H1 (cell line): ENCODE measurements around the gene PRICKLE2. TPM values are rescaled to one million over a fixed set of nuclear protein-coding genes. Genes with fewer than 3 reads are reported as not detected.

Experiments
- CTCF ChIA-PET: fragments of 300-600 bp; sonication (Branson Sonifier 250); formaldehyde crosslinking; loops from one replicate; lab custom pipeline; 2021; ENCODE audit not compliant: partially characterized antibody; lab: Charles Lee
- POLR2A ChIA-PET: fragments of 300-600 bp; sonication (Branson Sonifier 250); formaldehyde crosslinking; loops from one replicate; lab custom pipeline; 2021; ENCODE audit warnings: inconsistent platforms; ENCODE audit not compliant: partially characterized antibody; lab: Charles Lee
- DNase-seq, 2 experiments: peaks; one replicate each; pipeline versions ENCODE4 v3.0.0 to v3.0.0-alpha.2; 2010 to 2022; ENCODE audit warnings: low spot score in 2 of 2, low read depth in 1 of 2, mixed read lengths in 1 of 2
- FAIRE-seq: peaks from 2 replicates; lab custom pipeline; 2011; peaks lifted over from hg19 to GRCh38; lab: Jason Lieb, UNC
- H2AFZ ChIP-seq: 2 replicates; pipeline ENCODE4 v1.8.1; 2012; ENCODE audit warnings: low read length, inconsistent platforms
- H2AK5ac ChIP-seq: 2 replicates; pipeline ENCODE4 v1.6.1; 2013; ENCODE audit warnings: low read depth, low read length
- H2BK120ac ChIP-seq: replicated peaks from 2 replicates; pipeline ENCODE3; 2013; ENCODE audit warnings: low read depth, low read length, inconsistent platforms
- H2BK12ac ChIP-seq: 2 replicates; pipeline ENCODE4 v1.6.1; 2013; ENCODE audit warnings: low read depth, low read length
- H2BK15ac ChIP-seq: 2 replicates; pipeline ENCODE4 v1.6.1; 2013; ENCODE audit warnings: low read length
- H2BK20ac ChIP-seq: 2 replicates; pipeline ENCODE4 v1.6.1; 2013; ENCODE audit warnings: low read length
- H2BK5ac ChIP-seq: 2 replicates; pipeline ENCODE4 v1.6.1; 2013; ENCODE audit warnings: low read depth, low read length
- H3K14ac ChIP-seq: 2 replicates; pipeline ENCODE4 v1.6.1; 2013; ENCODE audit warnings: inconsistent platforms; ENCODE audit not compliant: insufficient read length
- H3K18ac ChIP-seq: 2 replicates; pipeline ENCODE4 v1.6.1; 2013; ENCODE audit warnings: low read length; ENCODE audit errors: extremely low read depth
- H3K23ac ChIP-seq: 2 replicates; pipeline ENCODE4 v1.6.1; 2013; ENCODE audit warnings: inconsistent platforms; ENCODE audit not compliant: insufficient read length
- H3K23me2 ChIP-seq: 2 replicates; pipeline ENCODE4 v1.6.1; 2013; ENCODE audit warnings: low read depth, low read length
- H3K27ac ChIP-seq: 2 replicates; pipeline ENCODE4 v1.6.1; 2011; ENCODE audit warnings: low read depth, low read length, inconsistent platforms
- H3K27me3 ChIP-seq, 4 experiments: replicated peaks in 1 of 4; 1 replicate in 1 of 4; 2 replicates in 3 of 4; pipeline versions ENCODE4 v1.6.1 to v1.8.1; 2011 to 2013; ENCODE audit warnings: low read length in 3 of 4, mild to moderate bottlenecking in 3 of 4, inconsistent platforms in 2 of 4, mixed read lengths in 2 of 4, moderate library complexity in 1 of 4; ENCODE audit not compliant: control insufficient read depth in 3 of 4, insufficient read depth in 3 of 4; ENCODE audit errors: extremely low read depth in 1 of 4
- H3K36me3 ChIP-seq, 4 experiments: 2 replicates each; pipeline versions ENCODE4 v1.6.1 to v1.8.1; 2011 to 2013; ENCODE audit warnings: mild to moderate bottlenecking in 4 of 4, low read length in 3 of 4, moderate library complexity in 2 of 4, control low read depth in 1 of 4, inconsistent platforms in 1 of 4; ENCODE audit not compliant: insufficient read depth in 4 of 4, control insufficient read depth in 2 of 4
- H3K4ac ChIP-seq: replicated peaks from 2 replicates; pipeline ENCODE3; 2013; ENCODE audit warnings: low read length, low read depth, mixed read lengths, inconsistent platforms; ENCODE audit not compliant: insufficient read length
- H3K4me1 ChIP-seq, 4 experiments: replicated peaks in 1 of 4; 1 replicate in 1 of 4; 2 replicates in 3 of 4; pipeline versions ENCODE4 v1.6.1 to v1.8.1; 2011 to 2013; ENCODE audit warnings: low read length in 3 of 4, inconsistent platforms in 2 of 4, mixed read lengths in 1 of 4; ENCODE audit not compliant: insufficient read depth in 4 of 4, control insufficient read depth in 3 of 4
- H3K4me2 ChIP-seq, 2 experiments: 2 replicates each; pipeline versions ENCODE4 v1.6.1 to v1.8.1; 2011 to 2013; ENCODE audit warnings: low read depth in 2 of 2, low read length in 2 of 2, control low read depth in 1 of 2, inconsistent platforms in 1 of 2, mild to moderate bottlenecking in 1 of 2; ENCODE audit not compliant: insufficient read depth in 1 of 2
- H3K4me3 ChIP-seq, 4 experiments: fragments of 200-600, 300-600 bp in 1 of 4; sonication (generic), shearing (Covaris generic), sonication (Bioruptor Twin) in 1 of 4; 2 replicates each; pipeline versions ENCODE4 v1.5.1 to v1.8.1; 2011 to 2016; ENCODE audit warnings: low read length in 4 of 4, low read depth in 3 of 4, control low read depth in 2 of 4, inconsistent platforms in 2 of 4, mild to moderate bottlenecking in 2 of 4, mixed read lengths in 1 of 4, moderate library complexity in 1 of 4; ENCODE audit not compliant: insufficient read depth in 2 of 4; ENCODE audit errors: extremely low read depth in 1 of 4
- H3K56ac ChIP-seq: replicated peaks from 2 replicates; pipeline ENCODE3; 2013; ENCODE audit warnings: low read depth, mild to moderate bottlenecking, mixed read lengths, low read length, inconsistent platforms; ENCODE audit not compliant: insufficient read length
- H3K79me1 ChIP-seq: 2 replicates; pipeline ENCODE4 v1.6.1; 2013; ENCODE audit warnings: low read depth, low read length, control low read depth
- H3K79me2 ChIP-seq, 2 experiments: 2 replicates each; pipeline versions ENCODE4 v1.6.1 to v1.8.1; 2012 to 2013; ENCODE audit warnings: low read length in 2 of 2, mild to moderate bottlenecking in 2 of 2, inconsistent platforms in 1 of 2; ENCODE audit not compliant: insufficient read depth in 2 of 2, control insufficient read depth in 1 of 2
- H3K9ac ChIP-seq, 4 experiments: replicated peaks in 1 of 4; 1 replicate in 1 of 4; 2 replicates in 3 of 4; pipeline versions ENCODE4 v1.6.1 to v1.8.1; 2011 to 2013; ENCODE audit warnings: low read depth in 3 of 4, low read length in 3 of 4, control low read depth in 2 of 4, mild to moderate bottlenecking in 2 of 4, moderate library complexity in 2 of 4, inconsistent platforms in 1 of 4; ENCODE audit errors: extremely low read depth in 1 of 4
- H3K9me3 ChIP-seq, 2 experiments: 2 replicates each; pipeline versions ENCODE4 v1.6.1 to v1.8.1; 2012 to 2013; ENCODE audit warnings: mild to moderate bottlenecking in 2 of 2, moderate library complexity in 2 of 2, control low read depth in 1 of 2, inconsistent platforms in 1 of 2, low read depth in 1 of 2, low read length in 1 of 2, mixed read lengths in 1 of 2; ENCODE audit not compliant: insufficient read depth in 2 of 2
- H4K20me1 ChIP-seq, 2 experiments: replicated peaks in 1 of 2; 2 replicates each; pipeline versions ENCODE3 to v1.8.1; 2011 to 2013; ENCODE audit warnings: inconsistent platforms in 2 of 2, low read length in 2 of 2, mild to moderate bottlenecking in 1 of 2; ENCODE audit not compliant: insufficient read depth in 2 of 2, control insufficient read depth in 1 of 2
- H4K5ac ChIP-seq: 2 replicates; pipeline ENCODE4 v1.6.1; 2013; ENCODE audit warnings: low read length, low read depth, mixed read lengths, inconsistent platforms; ENCODE audit not compliant: insufficient read length
- H4K8ac ChIP-seq: 2 replicates; pipeline ENCODE4 v1.8.0; 2013; ENCODE audit warnings: mild to moderate bottlenecking, moderate library complexity, low read length, inconsistent platforms; ENCODE audit not compliant: insufficient read depth; ENCODE audit errors: extremely low read depth
- H4K91ac ChIP-seq: replicated peaks from 2 replicates; pipeline ENCODE3; 2013; ENCODE audit warnings: low read length, mixed read lengths, inconsistent platforms; ENCODE audit not compliant: insufficient read length
- CHD1 ChIP-seq: IDR thresholded peaks from 2 replicates; pipeline ENCODE4 v1.6.1; 2012; ENCODE audit warnings: low read depth, low read length, improper control_type of control experiment
- POLR2AphosphoS5 ChIP-seq: IDR thresholded peaks from 2 replicates; pipeline ENCODE4 v1.6.1; 2011; ENCODE audit warnings: low read depth, low read length
- SIN3A ChIP-seq, 2 experiments: IDR thresholded peaks in 1 of 2; conservative IDR thresholded peaks in 1 of 2; 2 replicates each; pipeline ENCODE4 v1.6.1; 2011 to 2012; ENCODE audit warnings: low read length in 2 of 2, improper control_type of control experiment in 1 of 2, low read depth in 1 of 2, mild to moderate bottlenecking in 1 of 2
- SIRT6 ChIP-seq: IDR thresholded peaks from one replicate; pipeline ENCODE4 v1.7.1; 2012; ENCODE audit warnings: low read length, inconsistent platforms
- WGBS, 2 experiments: shearing (Covaris generic) in 1 of 2; methylation state at CpG; one replicate each; pipeline versions ENCODE4 v1.1.6 to v1.1.7; 2013 to 2015; ENCODE audit warnings: low lambda C conversion rate in 2 of 2, mixed read lengths in 2 of 2, inconsistent platforms in 1 of 2, low coverage in 1 of 2, missing lambda C conversion rate in 1 of 2; ENCODE audit not compliant: insufficient replicate concordance in 2 of 2, insufficient coverage in 1 of 2, insufficient read length in 1 of 2; ENCODE audit errors: extremely low coverage in 1 of 2, missing lambda C conversion rate in 1 of 2; 5-methylcytosine and 5-hydroxymethylcytosine counted together
- polyA plus RNA-seq, 7 experiments: library from polyadenylated mRNA; depleted of rRNA in 3 of 7; stranded (reverse) in 5 of 7; unstranded in 2 of 7; fragments of >200 nt in 5 of 7; fragments of 200-250 nt in 2 of 7; gene quantifications; 1 replicate in 5 of 7; 2 replicates in 1 of 7; 4 replicates in 1 of 7; pipeline versions ENCODE4 v1.2.1 to v1.2.3, GENCODE V29; 2011 to 2013; ENCODE audit warnings: missing spikeins in 2 of 7, mixed read lengths in 2 of 7
- total RNA-seq: library from RNA; stranded (reverse); fragmentation: NEBNext Ultra II Directional; extraction: Animal tissue kit (Norgen Biotek cat#: 25700); gene quantifications from 2 replicates; pipeline ENCODE4 v1.2.1, GENCODE V29; 2021

PRICKLE2 gene
- total and polyA plus RNA-seq, 2 of the 8 experiments (the other 6 are each of a cell fraction or from before 2014, with no cell fraction given) = 2.9 to 8.0 TPM

GRCh38 chr3:64251019-64251418 is 25.8 kb upstream of the PRICKLE2 start:
- H3K23ac ChIP-seq = no peak overlapping the region
- H3K4ac ChIP-seq = no peak overlapping the region
- H2BK12ac ChIP-seq = no peak overlapping the region
- no peaks in the 10 kb centered on the region for H3K36me3 ChIP-seq
- H3K56ac ChIP-seq = no peak overlapping the region
- H3K27ac ChIP-seq = no peak overlapping the region
- no peak overlapping the region for H3K18ac ChIP-seq
- H2AFZ ChIP-seq = no peak overlapping the region
- TF ChIP-seq CHD1 = no peak
- TF ChIP-seq SIRT6 = no peak
- TF ChIP-seq POLR2AphosphoS5 = no peak
- TF ChIP-seq SIN3A (conservative IDR thresholded peaks at IDR 0.05 in 1 of 2, IDR thresholded peaks at IDR 0.05 in 1 of 2; ENCODE audit: low read depth in 1 of 2, low read length in 2 of 2) = no peak
- H3K4me1 ChIP-seq = no peaks in the 10 kb centered on the region; a peak in 2 of 7 replicates
- no peak overlapping the region for H2AK5ac ChIP-seq
- H3K9me3 ChIP-seq = no peaks in the 10 kb centered on the region
- DNase-seq (no peak), FAIRE-seq (no peak)
- no peaks in the 10 kb centered on the region for H4K20me1 ChIP-seq
- H4K5ac ChIP-seq = no peak overlapping the region
- no peak overlapping the region for H2BK120ac ChIP-seq
- H3K4me3 ChIP-seq = no peak overlapping the region
- H3K4me2 ChIP-seq = no peak overlapping the region
- H3K14ac ChIP-seq = no peak overlapping the region
- POLR2A ChIA-PET = no interaction called here
- 94% methylated on average over 3 of the region's 3 CpGs; no CpG with 5 or more reads in 1 of the 2 experiments for WGBS, 2 experiments
- H2BK15ac ChIP-seq = no peak overlapping the region
- H3K9ac ChIP-seq = no peak overlapping the region
- H3K79me1 ChIP-seq = no peaks in the 10 kb centered on the region
- no peak overlapping the region for H4K91ac ChIP-seq
- no peak overlapping the region for H2BK20ac ChIP-seq
- no peak overlapping the region for H4K8ac ChIP-seq
- CTCF ChIA-PET = interaction anchor here (0.7 to 4.2 kb wide), 5 partner anchors 9 to 233 kb away, joined by 3 to 20 read pairs (median 6); no protein-coding TSS in a partner anchor
- no peak overlapping the region for H2BK5ac ChIP-seq
- H3K23me2 ChIP-seq = no peaks in the 10 kb centered on the region
- no peaks in the 10 kb centered on the region for H3K79me2 ChIP-seq
- no peaks in the 10 kb centered on the region for H3K27me3 ChIP-seq
